Astrocyte of the spinal cord (primary cell): ENCODE measurements around the gene OR4K13.

Experiments used
- DNase-seq: peaks from one replicate; pipeline ENCODE4 v3.0.0; 2011; ENCODE audit warnings: low read depth, low spot score
- H3K4me3 ChIP-seq: 2 replicates; pipeline ENCODE4 v1.5.1; 2011; ENCODE audit warnings: low read depth, mild to moderate bottlenecking, low read length, moderate library complexity
- CTCF ChIP-seq: IDR thresholded peaks from 2 replicates; pipeline ENCODE4 v1.5.1; 2012; ENCODE audit warnings: low read depth, mild to moderate bottlenecking, low read length, inconsistent platforms
- in situ Hi-C: cut with HindIII; loops from 2 replicates; pipeline ENCODE4 v1.10.0; 2017; ENCODE audit warnings: low sequenced_read_pairs

OR4K13 gene

GRCh38 chr14:20019257-20019865 is 16.5 kb downstream of the OR4K13 start, which contains the start of gene OR4K14:
Gene OR4K14 (minus strand): TSS chr14:20019307. CDS start chr14:20015193, 4,114 bp downstream.
- DNase-seq: no peak
- no peak for TF ChIP-seq CTCF
- in situ Hi-C loops: no loop called here
- H3K4me3 ChIP-seq: no peak within 1 kb of the TSS

GRCh38 chr14:20008156-20008555 is 27.7 kb downstream of the OR4K13 start:
- no peak for DNase-seq
- TF ChIP-seq CTCF: no peak
- in situ Hi-C loops: no loop called here
- no peak overlapping the region for H3K4me3 ChIP-seq

GRCh38 chr14:20002319-20002718 is 33.5 kb downstream of the OR4K13 start:
- in situ Hi-C loops: no loop called here
- no peak overlapping the region for H3K4me3 ChIP-seq
- no peak for DNase-seq
- TF ChIP-seq CTCF: no peak

GRCh38 chr14:20001863-20002262 is 34.0 kb downstream of the OR4K13 start, which contains the start of gene OR4Q2:
Gene OR4Q2 (plus strand): TSS chr14:20002163.
- no peak for DNase-seq
- in situ Hi-C loops: no loop called here
- H3K4me3 ChIP-seq: no peak within 1 kb of the TSS
- no peak for TF ChIP-seq CTCF

GRCh38 chr14:19993438-19993837 is 42.4 kb downstream of the OR4K13 start:
- DNase-seq: no peak
- in situ Hi-C loops: no loop called here
- no peak overlapping the region for H3K4me3 ChIP-seq
- no peak for TF ChIP-seq CTCF
